Measurements from ENCODE around the gene MRPS25. TPM values are rescaled to one million over a fixed set of nuclear protein-coding genes. Genes with fewer than 3 reads are reported as not detected.

Gene MRPS25
- total RNA-seq (2014; rRNA removed; shearing (Covaris generic)), result 41.0 and 47.9 TPM in 2 replicates
- 61.1 and 75.0 TPM in 2 replicates for polyA plus RNA-seq (2016; fragmentation: Nextera tagmentation; extraction: Ambion mirVana)
- long read RNA-seq, full-length matches to known transcripts, result 52 of 60 reads
- long read RNA-seq, partial matches to known transcripts, result 4 of 60 reads
- long read RNA-seq, other reads (novel, unspliced or antisense), result 4 of 60 reads

GRCh38 chr3:15064835-15065549, at the start of gene MRPS25:
TSS of gene MRPS25 (minus strand) at chr3:15065315. CDS start at chr3:15065194, 121 bp downstream.
- H3K4me1 ChIP-seq (ENCODE audit: insufficient read depth), result peaks cover 6% of the 10 kb centered on the region; the same call in 1 of the 2 replicates
- no peak within 1 kb of the TSS for H3K27ac ChIP-seq (ENCODE audit: low read depth)
- H3K36me3 Mint-ChIP-seq (ENCODE audit: low read depth), result peaks cover 29% of the 10 kb centered on the region
- no peaks in the 10 kb centered on the region for H3F3A ChIP-seq (replicated peaks; ENCODE audit: low read depth)
- no peaks in the 10 kb centered on the region for H3K9me2 ChIP-seq (ENCODE audit: insufficient read depth)
- peaks cover 6% of the 10 kb centered on the region; the same call in 1 of the 2 replicates for H4K20me1 ChIP-seq (replicated peaks; ENCODE audit: insufficient read depth)
- H3K4me2 ChIP-seq, result peak within 1 kb of the TSS; percentile 77
- peak within 1 kb of the TSS; percentile 93 for H3K4me3 ChIP-seq
- H3K79me2 ChIP-seq (replicated peaks; ENCODE audit: insufficient read depth), result peaks cover 32% of the 10 kb centered on the region
- H3K27ac Mint-ChIP-seq, result peak within 1 kb of the TSS; percentile 98
- no peaks in the 10 kb centered on the region for H3K27me3 ChIP-seq (ENCODE audit: insufficient read depth)
- peak within 1 kb of the TSS; percentile 98 for H3K4me3 Mint-ChIP-seq
- DNase-seq (ENCODE audit: low spot score) (peak; percentile 94), ATAC-seq (peak; percentile 93)
- peaks cover 12% of the 10 kb centered on the region for H3K27me3 Mint-ChIP-seq (ENCODE audit: insufficient read depth, low read depth, poor library complexity)
- H3K4me1 Mint-ChIP-seq, result peaks cover 18% of the 10 kb centered on the region
- TF ChIP-seq EZH2phosphoT487 (IDR thresholded peaks at IDR 0.05; ENCODE audit: unreplicated experiment), result no peak
- TF ChIP-seq POLR2AphosphoS5 (IDR thresholded peaks at IDR 0.05; ENCODE audit: low read depth), result peak; percentile 99
- TF ChIP-seq JUNB (IDR thresholded peaks at IDR 0.05; ENCODE audit: unreplicated experiment), result no peak
- TF ChIP-seq CREB1 (CRISPR knock-in tag; IDR thresholded peaks at IDR 0.05; ENCODE audit: low read depth), result no peak
- no peak for TF ChIP-seq ZNF114 (CRISPR knock-in tag; IDR thresholded peaks at IDR 0.05)
- TF ChIP-seq, protein P1, sequence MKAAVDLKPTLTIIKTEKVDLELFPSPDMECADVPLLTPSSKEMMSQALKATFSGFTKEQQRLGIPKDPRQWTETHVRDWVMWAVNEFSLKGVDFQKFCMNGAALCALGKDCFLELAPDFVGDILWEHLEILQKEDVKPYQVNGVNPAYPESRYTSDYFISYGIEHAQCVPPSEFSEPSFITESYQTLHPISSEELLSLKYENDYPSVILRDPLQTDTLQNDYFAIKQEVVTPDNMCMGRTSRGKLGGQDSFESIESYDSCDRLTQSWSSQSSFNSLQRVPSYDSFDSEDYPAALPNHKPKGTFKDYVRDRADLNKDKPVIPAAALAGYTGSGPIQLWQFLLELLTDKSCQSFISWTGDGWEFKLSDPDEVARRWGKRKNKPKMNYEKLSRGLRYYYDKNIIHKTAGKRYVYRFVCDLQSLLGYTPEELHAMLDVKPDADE (IDR thresholded peaks at IDR 0.05), result peak; percentile 91
- H3K9me3 Mint-ChIP-seq, result peaks cover 4% of the 10 kb centered on the region
- H3K36me3 ChIP-seq (ENCODE audit: insufficient read depth), result no peaks in the 10 kb centered on the region; the same call in 1 of the 2 replicates
- H2AFZ ChIP-seq, result peak within 1 kb of the TSS; percentile 94

DNA sequence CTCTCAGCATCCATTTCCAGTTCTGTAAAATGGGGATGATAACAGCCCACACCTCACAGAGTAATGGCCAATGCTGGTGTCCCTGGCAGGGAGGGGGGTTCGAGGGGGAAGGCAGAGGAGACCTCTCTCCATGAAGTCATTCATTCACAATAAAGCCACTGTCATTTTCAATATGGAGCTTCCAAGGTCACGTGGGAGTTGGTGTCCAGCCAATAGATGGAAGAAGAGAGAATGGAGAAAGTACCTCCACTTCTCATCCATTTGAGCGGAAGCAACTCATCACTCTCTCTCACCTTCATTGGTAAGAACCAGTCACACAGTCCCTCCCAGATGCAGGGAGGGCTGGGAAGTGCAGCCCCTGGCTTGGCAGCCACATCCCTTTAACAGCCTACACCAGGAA, 48.8 kb upstream of the MRPS25 start:
- H4K20me1 ChIP-seq (replicated peaks; ENCODE audit: insufficient read depth), result no peaks in the 10 kb centered on the region
- H3K27ac ChIP-seq (ENCODE audit: low read depth), result no peak overlapping the region
- TF ChIP-seq ZNF114 (CRISPR knock-in tag; IDR thresholded peaks at IDR 0.05) (no peak), JUNB (IDR thresholded peaks at IDR 0.05; ENCODE audit: unreplicated experiment) (no peak), EZH2phosphoT487 (IDR thresholded peaks at IDR 0.05; ENCODE audit: unreplicated experiment) (no peak), ZNF462 (CRISPR knock-in tag; IDR thresholded peaks at IDR 0.05) (no peak), STAT1 (IDR thresholded peaks at IDR 0.05; ENCODE audit: unreplicated experiment) (no peak)
- TF ChIP-seq, protein P1 (IDR thresholded peaks at IDR 0.05), result no peak
- Mint-ChIP-seq H3K27ac (no peak overlapping the region), H3K27me3 (ENCODE audit: insufficient read depth, low read depth, poor library complexity) (peaks cover 12% of the 10 kb centered on the region), H3K9me3 (peaks cover 2% of the 10 kb centered on the region; the same call in 1 of the 3 replicates), H3K4me1 (peaks cover 25% of the 10 kb centered on the region), H3K4me3 (no peak overlapping the region), H3K36me3 (ENCODE audit: low read depth) (no peaks in the 10 kb centered on the region)
- peak overlapping the region; percentile 64 for H3K4me2 ChIP-seq
- no peaks in the 10 kb centered on the region for H3K79me2 ChIP-seq (replicated peaks; ENCODE audit: insufficient read depth)
- DNase-seq (ENCODE audit: low spot score), result no peak
- no peaks in the 10 kb centered on the region for H3F3A ChIP-seq (replicated peaks; ENCODE audit: low read depth)
- H3K4me1 ChIP-seq (ENCODE audit: insufficient read depth), result peaks cover 16% of the 10 kb centered on the region
- no peaks in the 10 kb centered on the region for H3K36me3 ChIP-seq (ENCODE audit: insufficient read depth)
- H2AFZ ChIP-seq, result peak overlapping the region; percentile 80; the same call in 1 of the 2 replicates
- H3K4me3 ChIP-seq, result no peak overlapping the region; the same call in 1 of the 2 replicates
- ATAC-seq, result peak; percentile 32
- H3K9me2 ChIP-seq (ENCODE audit: insufficient read depth), result no peaks in the 10 kb centered on the region
- no peaks in the 10 kb centered on the region for H3K27me3 ChIP-seq (ENCODE audit: insufficient read depth)

Data from GM23338 (cell line).